Uterus (tissue), 2 donors: Measurements from ENCODE around the gene SLC2A11.

Experiments
- CTCF ChIP-seq, 4 experiments: fragments of 200-600 bp in 2 of 4; fragments of 450-650 bp in 2 of 4; sonication (generic) in 2 of 4; IDR thresholded peaks; one replicate each; pipeline ENCODE4 v1.5.1; 2016 to 2019; ENCODE audit warnings: antibody characterized with exemption in 4 of 4, mild to moderate bottlenecking in 2 of 4, moderate library complexity in 1 of 4
- POLR2A ChIP-seq, 2 donors: fragments of 450-650 bp; IDR thresholded peaks; one replicate each; pipeline ENCODE4 v1.6.1; 2016; ENCODE audit warnings: antibody characterized with exemption in 2 of 2, mild to moderate bottlenecking in 1 of 2, moderate library complexity in 1 of 2

DNA sequence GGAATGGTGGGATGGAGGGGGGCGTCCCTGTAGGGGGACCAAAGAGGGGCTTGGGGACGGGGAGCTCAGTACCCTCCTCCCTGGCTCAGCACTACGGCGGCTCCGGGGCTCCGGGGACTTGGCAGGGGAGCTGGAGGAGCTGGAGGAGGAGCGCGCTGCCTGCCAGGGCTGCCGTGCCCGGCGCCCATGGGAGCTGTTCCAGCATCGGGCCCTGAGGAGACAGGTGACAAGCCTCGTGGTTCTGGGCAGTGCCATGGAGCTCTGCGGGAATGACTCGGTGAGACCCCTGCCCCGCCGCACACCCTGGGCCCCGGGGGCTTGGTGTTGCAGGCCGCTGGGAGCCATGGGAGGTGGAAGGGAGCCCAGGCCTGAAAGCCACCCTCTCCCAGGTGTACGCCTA lies 24.7 kb downstream of the SLC2A11 start:
- no peak for TF ChIP-seq CTCF (IDR thresholded peaks at IDR 0.05)
- TF ChIP-seq POLR2A (IDR thresholded peaks at IDR 0.05): no peak
